ENCODE results near the gene GRIN3B.

GRIN3B gene

DNA sequence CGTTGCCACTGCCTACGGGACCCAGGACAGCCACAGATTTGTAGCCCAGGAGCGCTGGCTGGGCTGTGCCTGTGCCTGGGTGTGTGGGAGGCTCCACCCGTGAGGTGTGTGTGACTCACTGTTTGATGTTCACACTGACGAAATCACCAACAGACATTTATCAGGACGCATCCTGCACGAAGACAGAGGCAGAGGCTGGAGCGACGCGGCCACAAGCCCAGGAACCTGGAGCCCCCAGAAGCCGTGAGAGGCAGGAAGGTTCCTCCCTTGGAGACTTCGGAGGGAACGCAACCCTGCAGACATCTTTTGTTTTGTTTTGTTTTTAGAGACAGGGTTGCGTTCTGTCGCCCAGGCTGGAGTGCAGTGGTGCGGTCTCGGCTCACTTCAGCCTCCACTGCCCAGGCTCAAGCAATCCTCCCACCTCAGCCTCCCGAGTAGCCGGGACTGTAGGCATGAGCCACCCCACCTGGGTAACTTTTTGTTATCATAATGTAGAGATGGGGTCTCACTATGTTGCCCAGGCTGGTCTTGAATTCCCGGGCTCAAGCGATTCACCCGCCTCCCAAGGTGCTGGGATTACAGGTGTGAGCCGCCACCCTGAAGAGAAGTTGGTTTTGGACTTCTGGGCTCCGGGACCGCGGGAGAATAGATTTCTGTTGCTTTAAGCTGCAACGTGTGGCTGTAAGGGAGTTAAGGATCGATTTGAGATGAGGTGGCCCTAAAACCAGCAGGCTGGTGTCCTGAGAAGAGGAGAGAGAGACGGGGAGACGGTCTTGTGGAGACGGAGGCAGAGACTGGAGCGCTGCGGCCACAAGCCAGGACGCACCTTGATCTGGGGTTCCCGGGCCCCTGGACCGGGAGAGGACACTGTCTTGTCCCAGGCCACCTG lies 41.0 kb upstream of the GRIN3B start:
- H3K9me3 Mint-ChIP-seq, result no peaks in the 10 kb centered on the region
- H3K4me1 Mint-ChIP-seq, result no peaks in the 10 kb centered on the region
- no peak overlapping the region for H3K27ac Mint-ChIP-seq (ENCODE audit: low read depth)
- ATAC-seq (replicated peaks; ENCODE audit: extremely low read depth, poor library complexity, severe bottlenecking) (no peak), DNase-seq (ENCODE audit: low spot score in 2 of 2) (no peak)
- no peak overlapping the region for H3K4me3 Mint-ChIP-seq
- peaks cover 4% of the 10 kb centered on the region for H3K36me3 Mint-ChIP-seq (ENCODE audit: insufficient read depth)
- no peaks in the 10 kb centered on the region for H3K27me3 Mint-ChIP-seq

DNA sequence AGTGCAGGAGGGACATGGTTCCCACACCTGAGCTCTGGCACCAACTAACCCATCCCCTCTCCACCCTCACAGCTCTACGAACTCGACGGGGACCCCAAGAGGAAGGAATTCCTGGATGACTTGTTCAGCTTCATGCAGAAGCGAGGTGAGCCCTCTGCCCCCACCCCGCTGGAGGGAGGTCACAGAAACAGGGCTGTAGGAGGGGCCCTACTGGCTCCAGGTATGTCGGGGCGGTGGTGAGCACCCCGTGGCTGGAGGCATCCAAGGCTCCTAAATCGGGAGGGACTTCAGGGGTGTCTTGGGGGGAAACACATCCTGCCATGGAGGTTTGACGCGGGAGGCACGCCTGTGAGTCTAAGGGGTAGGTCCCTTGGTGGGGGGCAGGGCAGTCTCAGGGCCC lies 40.2 kb upstream of the GRIN3B start:
- H3K4me3 Mint-ChIP-seq, result no peak overlapping the region
- H3K4me1 Mint-ChIP-seq, result no peaks in the 10 kb centered on the region
- H3K36me3 Mint-ChIP-seq (ENCODE audit: insufficient read depth), result peaks cover 4% of the 10 kb centered on the region
- no peak for ATAC-seq (replicated peaks; ENCODE audit: extremely low read depth, poor library complexity, severe bottlenecking)
- no peaks in the 10 kb centered on the region for H3K9me3 Mint-ChIP-seq
- H3K27me3 Mint-ChIP-seq, result no peaks in the 10 kb centered on the region
- no peak for DNase-seq (ENCODE audit: low spot score in 2 of 2)
- H3K27ac Mint-ChIP-seq (ENCODE audit: low read depth), result no peak overlapping the region

DNA sequence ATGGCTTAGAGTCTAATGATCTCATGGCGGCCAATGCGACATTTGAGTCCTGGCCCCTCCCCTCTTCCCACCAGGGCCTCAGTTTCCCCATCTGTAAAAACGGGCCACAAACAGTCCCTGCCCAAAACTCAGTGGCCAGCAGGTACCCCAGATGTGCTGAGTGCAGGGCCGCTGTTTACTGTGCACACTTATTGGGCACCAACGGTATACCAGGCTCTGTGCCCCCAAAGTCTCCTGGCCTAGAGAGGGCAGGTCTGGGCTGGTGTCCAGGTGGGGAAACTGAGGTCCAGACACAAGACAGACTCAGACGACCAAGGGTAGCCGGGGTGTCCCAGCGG lies 39.6 kb upstream of the GRIN3B start:
- Mint-ChIP-seq H3K9me3 (no peaks in the 10 kb centered on the region), H3K27ac (ENCODE audit: low read depth) (no peak overlapping the region), H3K4me3 (no peak overlapping the region), H3K4me1 (no peaks in the 10 kb centered on the region), H3K27me3 (no peaks in the 10 kb centered on the region), H3K36me3 (ENCODE audit: insufficient read depth) (peaks cover 4% of the 10 kb centered on the region)
- ATAC-seq (replicated peaks; ENCODE audit: extremely low read depth, poor library complexity, severe bottlenecking) (no peak), DNase-seq (ENCODE audit: low spot score in 2 of 2) (no peak)

DNA sequence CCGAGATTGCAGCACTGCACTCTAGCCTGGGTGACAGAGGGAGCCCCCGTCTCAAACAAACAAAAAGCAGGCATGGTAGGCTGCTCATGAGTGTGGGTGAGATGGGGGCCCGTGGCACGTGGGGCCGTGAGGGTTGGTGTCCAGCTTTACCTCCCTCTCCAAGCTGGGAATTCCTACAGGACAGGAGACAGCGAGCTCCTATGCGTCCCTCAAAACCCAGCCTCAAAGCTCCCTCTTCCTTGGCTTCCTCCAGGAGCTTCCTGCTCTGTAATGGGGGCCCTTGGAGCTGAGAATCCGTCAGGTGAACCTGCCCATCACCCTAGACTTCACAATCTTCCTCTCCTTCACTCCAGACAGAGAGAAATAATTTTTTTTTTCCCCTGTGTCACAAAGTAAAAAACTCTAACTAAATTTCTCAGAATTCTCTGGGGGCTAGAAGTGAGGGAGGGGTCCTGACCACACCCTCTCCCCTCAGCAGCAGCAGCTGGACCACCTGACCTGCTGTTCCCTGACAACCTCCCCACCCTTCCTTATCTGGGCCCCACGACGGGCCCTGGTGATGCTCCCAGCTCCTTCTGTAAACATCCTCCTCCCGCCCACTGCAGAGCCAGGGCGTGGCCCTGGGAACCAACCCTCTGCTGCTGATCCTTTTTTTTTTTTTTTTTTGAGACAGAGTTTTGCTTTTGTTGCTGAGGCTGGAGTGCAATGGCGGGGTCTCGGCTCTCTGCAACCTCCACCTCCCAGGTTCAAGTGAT lies 38.2 kb upstream of the GRIN3B start:
- Mint-ChIP-seq H3K27ac (ENCODE audit: low read depth) (no peak overlapping the region), H3K36me3 (ENCODE audit: insufficient read depth) (peaks cover 4% of the 10 kb centered on the region), H3K9me3 (no peaks in the 10 kb centered on the region), H3K4me3 (no peak overlapping the region), H3K27me3 (no peaks in the 10 kb centered on the region), H3K4me1 (no peaks in the 10 kb centered on the region)
- DNase-seq (ENCODE audit: low spot score in 2 of 2) (no peak), ATAC-seq (replicated peaks; ENCODE audit: extremely low read depth, poor library complexity, severe bottlenecking) (no peak)

DNA sequence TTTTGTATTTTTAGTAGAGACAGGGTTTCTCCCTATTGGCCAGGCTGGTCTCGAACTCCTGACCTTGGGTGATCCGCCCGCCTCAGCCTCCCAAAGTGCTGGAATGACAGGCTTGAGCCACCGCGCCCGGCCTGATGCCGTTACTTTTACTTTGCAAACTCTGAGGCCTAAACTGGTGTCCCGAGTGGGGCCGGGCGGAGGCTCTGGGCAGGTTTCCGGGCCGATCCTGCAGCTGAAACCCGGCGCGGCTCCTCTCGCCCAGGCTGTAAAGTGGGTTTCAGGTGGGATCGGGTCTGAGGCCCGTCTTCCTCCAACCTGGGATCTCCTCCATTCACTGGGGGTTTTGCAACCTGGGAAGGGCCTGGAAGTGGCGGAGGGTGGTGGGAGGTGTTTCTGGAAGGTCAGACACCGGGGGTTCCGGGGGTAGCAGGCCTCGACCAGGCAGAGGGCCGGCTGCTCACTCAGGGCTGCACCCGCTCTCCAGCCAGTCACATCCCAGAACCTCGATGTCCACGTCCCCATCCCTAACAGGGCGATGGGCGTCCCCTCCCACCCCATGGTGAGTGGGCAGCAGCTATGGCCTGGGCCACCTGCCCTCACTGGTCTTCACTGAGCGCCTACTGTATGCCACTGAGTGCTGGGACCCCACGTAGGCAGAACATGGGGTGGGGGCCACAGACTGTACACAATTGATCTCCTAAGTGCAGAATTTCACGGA lies 37.4 kb upstream of the GRIN3B start:
- no peaks in the 10 kb centered on the region for H3K4me1 Mint-ChIP-seq

DNA sequence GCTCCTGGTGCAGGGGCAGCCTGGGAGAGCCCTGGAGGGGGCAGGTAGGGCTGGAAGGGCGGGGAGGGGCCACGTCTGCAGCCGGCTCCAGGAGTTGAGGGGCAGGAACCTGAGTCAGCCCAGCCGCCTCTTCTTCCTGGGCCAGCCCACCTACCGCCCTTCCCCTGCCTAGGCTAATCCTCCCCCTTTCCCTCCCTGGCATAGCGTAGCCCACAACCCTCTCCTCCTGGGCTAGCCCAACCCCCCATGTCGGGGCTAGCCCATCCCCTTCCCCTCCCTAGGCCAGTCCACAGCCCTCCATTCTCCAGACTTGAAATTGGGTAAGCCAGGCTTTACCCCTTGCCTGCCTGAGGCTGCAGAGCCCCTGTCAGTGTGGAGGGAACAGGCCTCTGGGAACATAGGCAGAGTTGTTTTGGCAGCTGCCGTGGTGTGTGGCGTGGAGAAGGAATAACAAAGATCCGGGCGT lies 36.7 kb upstream of the GRIN3B start:
- no peaks in the 10 kb centered on the region for H3K9me3 Mint-ChIP-seq
- no peak overlapping the region for H3K4me3 Mint-ChIP-seq

More for the DNA sequence above, 37.4 kb upstream of the GRIN3B start:
- H3K9me3 Mint-ChIP-seq, result no peaks in the 10 kb centered on the region
- DNase-seq (ENCODE audit: low spot score in 2 of 2), result no peak
- no peaks in the 10 kb centered on the region for H3K27me3 Mint-ChIP-seq
- H3K27ac Mint-ChIP-seq (ENCODE audit: low read depth), result no peak overlapping the region
- H3K4me3 Mint-ChIP-seq, result no peak overlapping the region
- H3K36me3 Mint-ChIP-seq (ENCODE audit: insufficient read depth), result peaks cover 6% of the 10 kb centered on the region
- no peak for ATAC-seq (replicated peaks; ENCODE audit: extremely low read depth, poor library complexity, severe bottlenecking)

DNA sequence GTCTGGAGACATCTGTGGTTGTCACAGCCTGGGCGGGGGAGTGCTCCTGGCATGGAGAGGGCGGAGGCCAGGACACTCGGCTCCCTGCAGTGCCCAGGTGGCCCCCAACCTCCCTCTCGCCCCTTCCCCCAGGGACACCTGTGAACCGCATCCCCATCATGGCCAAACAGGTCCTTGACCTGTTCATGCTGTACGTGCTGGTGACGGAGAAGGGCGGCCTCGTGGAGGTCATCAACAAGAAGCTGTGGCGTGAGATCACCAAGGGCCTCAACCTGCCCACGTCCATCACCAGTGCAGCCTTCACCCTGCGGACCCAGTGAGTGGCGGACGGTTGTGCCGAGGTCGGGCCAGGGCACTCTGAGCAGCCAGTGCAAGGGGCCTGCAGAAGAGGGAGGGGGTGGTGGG lies 36.1 kb upstream of the GRIN3B start:
- Mint-ChIP-seq H3K4me1 (no peaks in the 10 kb centered on the region), H3K4me3 (no peak overlapping the region), H3K36me3 (ENCODE audit: insufficient read depth) (peaks cover 10% of the 10 kb centered on the region)

More for the DNA sequence above, 36.7 kb upstream of the GRIN3B start:
- no peaks in the 10 kb centered on the region for H3K27me3 Mint-ChIP-seq
- H3K27ac Mint-ChIP-seq (ENCODE audit: low read depth), result no peak overlapping the region
- DNase-seq (ENCODE audit: low spot score in 2 of 2), result no peak
- no peaks in the 10 kb centered on the region for H3K4me1 Mint-ChIP-seq
- no peak for ATAC-seq (replicated peaks; ENCODE audit: extremely low read depth, poor library complexity, severe bottlenecking)
- H3K36me3 Mint-ChIP-seq (ENCODE audit: insufficient read depth), result peaks cover 10% of the 10 kb centered on the region

DNA sequence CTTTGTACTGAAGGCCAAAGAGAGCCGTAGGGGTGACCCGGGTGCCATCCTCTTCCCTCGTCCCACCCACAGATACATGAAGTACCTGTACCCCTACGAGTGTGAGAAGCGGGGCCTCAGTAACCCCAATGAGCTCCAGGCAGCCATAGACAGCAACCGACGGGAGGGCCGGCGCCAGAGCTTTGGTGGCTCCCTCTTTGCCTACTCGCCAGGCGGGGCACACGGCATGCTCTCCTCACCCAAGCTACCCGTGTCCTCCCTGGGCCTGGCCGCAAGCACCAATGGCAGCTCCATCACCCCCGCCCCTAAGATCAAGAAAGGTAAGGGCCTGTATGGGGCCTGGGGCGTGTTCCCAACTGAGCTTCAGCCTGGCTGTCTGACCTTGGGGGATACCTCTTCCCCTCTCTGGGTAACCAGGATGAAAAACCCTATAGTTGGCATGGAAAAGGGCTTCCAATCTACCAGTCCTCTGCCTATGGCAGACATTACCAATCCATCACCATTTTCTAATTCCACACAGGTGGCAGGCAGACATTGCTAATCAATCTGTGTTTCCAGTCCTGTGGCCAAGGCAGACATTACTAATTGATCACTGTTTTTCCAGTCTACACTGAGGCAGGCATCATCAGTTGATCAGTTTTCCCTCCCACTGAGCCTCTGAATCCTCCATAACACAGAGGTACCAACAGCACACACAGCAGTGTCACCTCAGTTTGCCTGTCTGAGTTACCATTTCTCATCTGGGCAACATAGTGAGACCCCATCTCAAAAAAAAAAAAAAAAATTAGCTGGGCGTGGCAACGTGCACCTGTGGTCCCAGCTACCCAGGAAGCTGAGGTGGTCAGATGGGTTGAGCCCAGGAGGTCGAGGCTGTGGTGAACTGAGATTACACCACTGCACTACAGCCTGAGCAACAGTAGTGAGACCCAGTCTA lies 35.2 kb upstream of the GRIN3B start:
- H3K36me3 Mint-ChIP-seq (ENCODE audit: insufficient read depth), result peaks cover 12% of the 10 kb centered on the region
- no peak overlapping the region for H3K4me3 Mint-ChIP-seq
- DNase-seq (ENCODE audit: low spot score in 2 of 2) (no peak), ATAC-seq (replicated peaks; ENCODE audit: extremely low read depth, poor library complexity, severe bottlenecking) (no peak)
- no peak overlapping the region for H3K27ac Mint-ChIP-seq (ENCODE audit: low read depth)
- no peaks in the 10 kb centered on the region for H3K4me1 Mint-ChIP-seq
- no peaks in the 10 kb centered on the region for H3K9me3 Mint-ChIP-seq
- H3K27me3 Mint-ChIP-seq, result no peaks in the 10 kb centered on the region

More for the DNA sequence above, 36.1 kb upstream of the GRIN3B start:
- no peak for DNase-seq (ENCODE audit: low spot score in 2 of 2)
- Mint-ChIP-seq H3K27me3 (no peaks in the 10 kb centered on the region), H3K27ac (ENCODE audit: low read depth) (no peak overlapping the region), H3K9me3 (no peaks in the 10 kb centered on the region)
- no peak for ATAC-seq (replicated peaks; ENCODE audit: extremely low read depth, poor library complexity, severe bottlenecking)

DNA sequence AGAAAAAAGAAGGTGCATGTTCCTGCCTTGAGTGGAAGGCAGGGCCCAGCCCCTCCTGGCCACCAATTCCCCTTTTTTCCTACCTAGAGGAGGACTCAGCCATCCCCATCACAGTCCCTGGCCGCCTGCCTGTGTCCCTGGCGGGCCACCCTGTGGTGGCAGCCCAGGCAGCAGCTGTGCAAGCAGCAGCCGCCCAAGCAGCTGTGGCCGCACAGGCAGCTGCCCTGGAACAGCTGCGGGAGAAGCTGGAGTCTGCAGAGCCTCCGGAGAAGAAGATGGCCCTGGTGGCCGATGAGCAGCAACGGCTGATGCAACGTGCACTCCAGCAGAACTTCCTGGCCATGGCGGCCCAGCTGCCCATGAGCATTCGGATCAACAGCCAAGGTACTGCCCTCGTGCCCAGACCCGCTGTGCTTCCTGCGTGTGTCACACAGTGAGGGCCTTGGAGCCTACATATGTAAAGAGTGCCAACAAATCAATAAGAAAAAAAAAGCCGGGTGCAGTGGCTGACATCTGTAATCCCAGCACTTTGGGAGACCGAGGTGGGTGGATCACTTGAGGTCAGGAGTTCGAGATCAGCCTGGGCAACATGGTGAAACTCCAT lies 33.6 kb upstream of the GRIN3B start:
- no peak overlapping the region for H3K4me3 Mint-ChIP-seq
- no peak for DNase-seq (ENCODE audit: low spot score in 2 of 2)
- H3K4me1 Mint-ChIP-seq, result no peaks in the 10 kb centered on the region
- no peaks in the 10 kb centered on the region for H3K27me3 Mint-ChIP-seq
- no peaks in the 10 kb centered on the region for H3K9me3 Mint-ChIP-seq
- no peak overlapping the region for H3K27ac Mint-ChIP-seq (ENCODE audit: low read depth)
- ATAC-seq (replicated peaks; ENCODE audit: extremely low read depth, poor library complexity, severe bottlenecking), result no peak
- peaks cover 17% of the 10 kb centered on the region for H3K36me3 Mint-ChIP-seq (ENCODE audit: insufficient read depth)

DNA sequence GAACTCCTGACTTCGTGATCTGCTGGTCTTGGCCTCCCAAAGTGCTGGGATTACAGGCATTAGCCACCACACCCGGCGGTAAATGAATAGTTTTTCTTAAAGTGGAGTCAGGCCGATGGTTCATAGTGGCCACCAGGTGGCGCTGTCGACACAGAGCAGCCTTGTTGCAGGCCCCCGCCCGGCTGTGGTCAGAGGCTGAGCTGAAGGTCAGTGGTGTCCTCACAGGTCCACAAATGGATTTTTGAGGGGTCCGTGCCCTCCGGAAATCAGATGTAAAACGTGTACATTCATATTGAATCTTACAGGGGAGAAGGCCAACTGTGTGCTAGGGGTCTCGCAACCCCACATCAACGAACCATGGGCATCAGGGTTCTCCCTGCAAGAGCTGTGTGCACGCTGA lies 29.5 kb upstream of the GRIN3B start:
- ATAC-seq (replicated peaks; ENCODE audit: extremely low read depth, poor library complexity, severe bottlenecking), result no peak
- no peaks in the 10 kb centered on the region for H3K4me1 Mint-ChIP-seq
- no peak for DNase-seq (ENCODE audit: low spot score in 2 of 2)
- no peak overlapping the region for H3K4me3 Mint-ChIP-seq
- H3K36me3 Mint-ChIP-seq (ENCODE audit: insufficient read depth), result peaks cover 12% of the 10 kb centered on the region
- H3K9me3 Mint-ChIP-seq, result no peaks in the 10 kb centered on the region
- peak overlapping the region; percentile 76 for H3K27ac Mint-ChIP-seq (ENCODE audit: low read depth)
- no peaks in the 10 kb centered on the region for H3K27me3 Mint-ChIP-seq

DNA sequence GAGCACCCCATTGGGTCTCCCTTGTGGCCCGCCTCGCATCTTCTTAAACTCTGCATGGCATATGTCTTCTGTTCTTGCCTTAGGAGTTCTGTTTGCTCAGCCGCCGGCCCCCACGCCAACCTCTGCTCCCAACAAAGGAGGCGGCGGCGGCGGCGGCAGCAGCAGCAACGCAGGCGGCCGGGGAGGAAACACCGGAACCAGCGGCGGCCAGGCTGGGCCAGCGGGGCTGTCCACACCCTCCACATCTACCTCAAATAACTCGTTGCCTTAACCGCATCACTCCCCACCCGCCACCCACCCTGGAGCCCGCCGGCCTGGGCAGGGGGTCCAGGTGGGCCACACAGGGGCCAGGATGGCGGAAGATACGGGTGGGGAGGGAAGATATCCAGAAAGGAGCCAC lies 28.4 kb upstream of the GRIN3B start:
- no peaks in the 10 kb centered on the region for H3K27me3 Mint-ChIP-seq
- H3K36me3 Mint-ChIP-seq (ENCODE audit: insufficient read depth), result peaks cover 12% of the 10 kb centered on the region
- no peak for DNase-seq (ENCODE audit: low spot score in 2 of 2)
- H3K4me1 Mint-ChIP-seq, result no peaks in the 10 kb centered on the region
- ATAC-seq (replicated peaks; ENCODE audit: extremely low read depth, poor library complexity, severe bottlenecking), result no peak
- H3K27ac Mint-ChIP-seq (ENCODE audit: low read depth), result no peak overlapping the region
- no peaks in the 10 kb centered on the region for H3K9me3 Mint-ChIP-seq
- H3K4me3 Mint-ChIP-seq, result no peak overlapping the region

Data from central memory CD8-positive, alpha-beta T cell (primary cell).